Superior temporal gyrus (tissue), 1 donor: ENCODE results near the gene TRUB2.

Experiments
- DNase-seq: peaks from one replicate; pipeline ENCODE4 v3.0.0-alpha.2; 2016; ENCODE audit errors: extremely low spot score

TRUB2 gene

DNA sequence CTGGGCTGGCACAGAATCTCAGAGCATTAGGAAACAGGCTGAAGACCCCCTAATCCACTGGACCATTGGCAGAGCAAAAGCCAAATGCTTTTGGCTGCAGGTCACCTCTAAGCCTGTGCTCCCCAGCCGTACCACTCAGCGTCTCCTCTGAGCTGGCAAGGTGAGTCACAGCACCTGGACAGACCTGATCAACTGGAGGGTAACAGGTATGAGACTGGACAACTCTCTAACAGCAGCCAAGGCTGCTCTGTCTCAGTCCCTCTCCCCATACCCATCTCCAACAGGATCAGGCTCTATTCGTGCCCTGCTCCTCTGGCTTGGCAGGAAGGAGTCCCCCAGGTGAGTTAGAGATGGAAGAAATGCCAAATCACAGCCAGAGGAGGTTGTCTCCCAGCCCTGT is 51.1 kb downstream of the TRUB2 start:
- DNase-seq: no peak

DNA sequence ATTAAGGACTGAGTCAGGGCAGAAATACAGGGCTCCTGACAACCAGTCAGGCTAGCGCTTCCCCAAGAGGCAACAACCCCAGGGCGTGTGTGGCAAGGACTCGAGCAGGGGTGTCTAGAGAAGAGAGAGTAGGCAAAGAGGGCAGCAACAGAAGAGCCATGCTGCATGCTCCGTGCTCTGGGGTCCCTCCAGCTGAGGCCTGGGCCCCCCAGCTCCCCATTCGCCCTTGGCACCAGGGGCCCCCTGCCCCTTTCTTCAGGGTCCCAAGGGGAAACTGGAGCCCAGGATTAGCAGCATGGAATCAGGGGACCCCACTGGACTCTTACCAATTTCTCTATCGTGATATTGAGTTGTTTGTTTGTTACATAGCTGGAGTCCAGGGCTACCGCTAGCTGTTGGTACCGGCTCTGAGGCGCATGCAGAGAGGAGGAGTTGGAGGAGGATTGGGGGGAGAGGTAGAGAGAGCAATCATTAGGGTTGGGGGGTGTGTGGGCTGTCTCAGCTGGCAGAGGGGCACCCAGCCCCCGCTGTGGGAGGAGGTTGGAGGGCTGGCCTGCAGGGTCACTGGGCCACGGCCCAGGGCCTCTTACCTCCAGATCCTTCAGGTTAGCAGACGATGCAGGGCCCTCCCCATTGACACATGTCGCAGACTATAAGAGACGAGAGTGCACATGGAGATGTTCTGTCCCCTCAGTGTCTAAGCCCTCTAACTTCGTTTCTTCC is 55.2 kb downstream of the TRUB2 start:
- DNase-seq: no peak

DNA sequence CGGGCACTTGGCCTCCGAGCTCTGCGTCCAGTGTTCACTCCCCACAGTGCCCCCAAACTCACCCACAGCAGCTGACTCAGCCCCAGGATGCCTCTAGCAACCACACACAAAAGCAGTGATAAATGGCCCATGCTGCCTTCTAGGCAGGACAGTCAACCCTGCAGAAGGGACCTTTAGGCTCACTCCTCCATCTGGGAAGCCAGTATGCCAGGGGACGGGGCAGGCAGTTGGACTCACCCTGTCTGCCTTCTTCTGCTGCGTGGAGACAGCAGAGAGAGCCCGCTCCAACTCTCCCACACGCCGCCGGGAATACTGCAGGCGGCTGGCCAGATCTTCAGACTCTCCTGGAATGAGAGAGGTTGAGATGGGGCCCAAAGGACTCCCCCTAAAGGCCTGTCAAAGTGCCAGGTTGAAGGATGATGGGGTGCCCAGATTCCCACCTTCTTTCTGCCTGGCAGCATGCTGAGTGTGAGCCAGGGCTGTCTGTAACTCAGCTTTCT is 56.8 kb downstream of the TRUB2 start:
- DNase-seq: no peak

DNA sequence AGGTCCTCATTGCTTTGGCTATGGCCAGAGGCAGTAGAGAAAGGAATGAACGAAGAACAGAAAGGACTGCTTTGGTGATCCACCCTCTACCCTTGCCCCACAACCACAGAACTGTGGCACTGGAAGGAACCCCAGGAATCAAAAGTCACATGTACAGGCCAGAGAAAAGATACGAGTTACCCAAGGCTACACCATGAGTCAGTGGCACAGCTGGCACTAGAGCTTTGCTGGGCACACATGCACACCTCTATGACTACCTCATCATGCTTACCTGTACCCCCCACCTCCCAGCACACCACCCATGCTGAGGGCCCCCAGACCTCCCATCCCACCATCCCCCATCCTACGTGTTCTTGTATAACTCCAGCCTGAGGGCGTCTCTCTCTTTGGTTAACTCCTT is 59.6 kb downstream of the TRUB2 start:
- no peak for DNase-seq

DNA sequence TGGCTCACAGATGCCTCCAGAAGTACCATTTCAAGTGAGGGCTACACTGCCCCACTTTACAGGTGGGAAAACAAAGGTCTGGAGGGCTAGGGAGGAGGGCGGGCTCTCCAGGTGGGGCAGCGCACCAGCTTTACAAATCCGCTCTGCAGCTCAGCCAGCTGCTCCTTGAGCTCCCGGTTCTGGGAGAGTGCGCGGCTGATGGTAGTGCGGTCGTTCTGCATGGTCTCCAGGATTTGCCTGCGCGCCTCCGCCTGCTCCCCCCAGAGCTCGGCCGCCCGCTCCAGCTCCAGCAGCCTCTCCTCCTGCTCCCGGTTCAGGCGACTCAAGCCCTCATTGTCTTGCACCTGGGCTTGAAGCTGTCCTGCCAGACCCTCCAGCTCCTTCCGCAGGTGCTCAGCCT is 61.9 kb downstream of the TRUB2 start:
- no peak for DNase-seq

DNA sequence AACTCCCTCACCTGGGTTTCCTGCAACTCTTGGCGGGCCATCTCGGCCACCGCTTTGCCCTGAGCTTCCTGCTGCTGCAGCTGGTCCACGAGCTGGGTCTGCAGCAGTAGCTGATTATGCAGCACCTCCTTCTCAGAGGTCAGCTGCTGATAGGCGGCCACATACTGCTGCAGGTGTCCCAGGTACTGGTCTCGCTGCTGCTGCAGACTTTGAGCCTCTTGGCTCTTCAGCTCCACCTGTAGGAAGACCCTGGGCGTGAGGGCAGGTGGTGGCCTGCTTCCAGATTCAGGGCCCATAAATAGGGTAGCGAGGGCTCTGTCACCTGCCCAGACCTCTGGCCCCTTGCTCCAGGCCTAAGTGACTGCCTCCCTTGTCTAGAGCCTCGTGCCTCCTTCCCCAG is 63.1 kb downstream of the TRUB2 start:
- no peak for DNase-seq

DNA sequence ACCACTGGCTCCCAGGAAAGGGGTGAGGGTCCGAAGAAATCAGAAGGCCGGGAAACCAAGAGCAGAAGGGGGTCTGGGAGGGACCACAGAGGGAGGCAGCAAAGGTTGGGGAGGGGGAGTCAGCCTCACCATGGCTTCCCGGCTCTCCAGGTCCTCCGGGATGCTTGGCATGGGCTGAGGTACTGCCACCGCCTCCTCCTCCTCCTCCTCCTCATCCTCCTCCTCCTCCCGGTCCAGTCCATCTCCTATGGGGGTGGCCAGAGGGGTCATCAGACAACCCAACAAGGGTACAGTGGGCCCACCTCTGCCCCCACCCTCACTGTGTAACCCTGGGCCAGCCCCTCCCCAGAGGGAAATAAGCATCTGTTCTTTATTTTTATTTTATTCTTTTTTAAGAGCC is 63.9 kb downstream of the TRUB2 start:
- DNase-seq: no peak

DNA sequence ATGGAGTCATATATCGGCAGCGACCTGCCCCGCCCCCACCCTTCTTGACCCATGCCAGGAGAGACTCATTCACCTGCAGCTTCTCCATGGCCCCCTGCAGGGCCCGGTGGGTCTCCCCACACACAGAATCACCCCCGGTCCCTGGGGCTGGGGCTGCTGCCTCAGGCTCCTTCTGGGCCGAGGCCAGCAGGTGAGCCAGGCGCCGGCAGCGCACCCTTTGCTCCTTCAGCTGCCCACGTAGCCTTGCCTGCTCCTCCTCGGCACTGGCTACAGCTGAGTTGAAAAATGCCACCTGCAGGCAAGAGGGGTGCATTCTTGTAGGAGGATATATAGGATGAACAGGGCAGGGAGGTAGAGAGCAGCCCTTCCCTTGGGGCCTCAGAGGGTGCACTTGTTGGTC is 64.3 kb downstream of the TRUB2 start:
- no peak for DNase-seq

DNA sequence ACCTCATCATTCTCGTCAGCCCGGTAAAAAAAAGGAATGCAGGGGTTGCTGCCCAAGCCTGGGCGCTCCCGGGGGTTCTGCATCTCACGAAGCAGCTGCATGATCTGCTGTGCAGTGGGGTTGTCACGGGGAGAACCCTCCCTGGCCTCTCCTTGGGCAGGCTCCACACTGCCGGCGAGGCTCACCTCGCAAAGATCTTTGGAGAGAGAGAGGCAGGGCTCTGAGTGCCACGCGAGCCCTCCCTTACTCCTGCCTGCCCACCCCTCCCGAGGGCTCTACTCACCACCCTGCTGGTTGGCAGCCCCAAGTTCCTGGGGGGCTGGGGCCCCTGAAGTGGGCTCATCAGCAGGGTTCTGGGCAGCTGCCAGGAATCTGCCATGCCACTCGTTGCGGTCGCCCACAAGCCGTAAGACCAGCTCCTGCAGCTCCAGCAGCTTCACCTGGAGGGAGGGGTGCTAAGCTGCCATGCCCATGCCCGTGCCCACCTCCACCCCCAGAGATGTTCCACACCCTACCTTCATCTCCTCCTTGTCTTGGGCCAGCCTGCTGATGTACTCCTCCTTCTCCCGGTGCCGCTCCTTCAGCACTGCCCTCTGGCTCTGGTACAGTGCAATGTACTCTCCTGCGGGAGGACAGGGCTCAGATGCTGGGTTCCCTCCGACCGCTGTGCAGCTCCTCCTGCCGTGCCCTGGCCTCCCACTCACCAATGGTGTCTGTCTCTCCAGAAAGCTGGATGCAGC is 65.0 kb downstream of the TRUB2 start:
- DNase-seq: no peak
